Measurements from ENCODE around the gene ST7. TPM values are rescaled to one million over a fixed set of nuclear protein-coding genes. Genes with fewer than 3 reads are reported as not detected.

ST7 gene
- total and polyA plus RNA-seq, 2 donors (not counting 1 experiment from before 2014, with no cell fraction given) = 20.0 to 28.6 TPM

DNA sequence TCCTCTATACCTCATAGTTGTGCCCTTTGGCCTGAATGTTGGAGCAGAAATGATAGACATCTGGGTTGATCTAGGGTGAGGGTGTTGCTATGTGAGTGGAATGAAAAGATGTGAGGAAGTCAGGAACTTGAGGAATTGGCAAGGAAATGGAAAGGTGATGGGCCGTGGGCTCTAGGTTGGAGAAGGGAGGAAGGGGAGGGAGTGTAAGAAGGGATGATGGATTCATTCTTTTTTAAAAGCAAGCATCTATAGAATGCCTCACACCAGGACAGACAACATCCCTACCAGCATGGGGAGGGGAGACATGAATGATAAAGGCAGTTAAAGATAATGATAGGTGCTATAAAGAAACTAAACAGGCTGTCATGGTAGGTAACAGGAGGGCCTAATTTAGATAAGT lies 201.4 kb downstream of the ST7 start:
- no peaks in the 10 kb centered on the region for H4K20me1 ChIP-seq (ENCODE audit: control insufficient read depth, extremely low read depth, insufficient read depth, low read length)
- H2AFZ ChIP-seq (ENCODE audit: low read length) = no peak overlapping the region
- H3K27ac ChIP-seq (ENCODE audit: insufficient read depth, low read length) = no peak overlapping the region
- no peaks in the 10 kb centered on the region for H3K9me3 ChIP-seq (ENCODE audit: control insufficient read depth, insufficient read depth, low read depth, low read length)
- no peak overlapping the region for H3K4me3 ChIP-seq (replicated peaks in 1 of 4; ENCODE audit: control extremely low read depth in 1 of 4, insufficient read depth in 1 of 4, low read depth in 3 of 4, low read length in 4 of 4)
- peaks cover 12% of the 10 kb centered on the region for H3K4me1 ChIP-seq (ENCODE audit: control insufficient read depth, extremely low read depth, insufficient read depth, low read length)
- no peaks in the 10 kb centered on the region for H3K27me3 ChIP-seq (ENCODE audit: control insufficient read depth, insufficient read depth, low read length)
- no peak for DNase-seq (ENCODE audit: low read depth in 2 of 2)
- H3K9ac ChIP-seq (ENCODE audit: insufficient read depth, low read length) = no peak overlapping the region
- H3K4me2 ChIP-seq (ENCODE audit: extremely low read depth, insufficient read depth, low read length) = no peak overlapping the region
- H3K79me2 ChIP-seq (ENCODE audit: control insufficient read depth, insufficient read depth, low read length) = no peaks in the 10 kb centered on the region
- no peaks in the 10 kb centered on the region for H3K36me3 ChIP-seq (ENCODE audit: control insufficient read depth, insufficient read depth, low read length)
- TF ChIP-seq EZH2 (IDR thresholded peaks at IDR 0.05; ENCODE audit: low read length, missing control alignments) = no peak
- TF ChIP-seq, protein P1, sequence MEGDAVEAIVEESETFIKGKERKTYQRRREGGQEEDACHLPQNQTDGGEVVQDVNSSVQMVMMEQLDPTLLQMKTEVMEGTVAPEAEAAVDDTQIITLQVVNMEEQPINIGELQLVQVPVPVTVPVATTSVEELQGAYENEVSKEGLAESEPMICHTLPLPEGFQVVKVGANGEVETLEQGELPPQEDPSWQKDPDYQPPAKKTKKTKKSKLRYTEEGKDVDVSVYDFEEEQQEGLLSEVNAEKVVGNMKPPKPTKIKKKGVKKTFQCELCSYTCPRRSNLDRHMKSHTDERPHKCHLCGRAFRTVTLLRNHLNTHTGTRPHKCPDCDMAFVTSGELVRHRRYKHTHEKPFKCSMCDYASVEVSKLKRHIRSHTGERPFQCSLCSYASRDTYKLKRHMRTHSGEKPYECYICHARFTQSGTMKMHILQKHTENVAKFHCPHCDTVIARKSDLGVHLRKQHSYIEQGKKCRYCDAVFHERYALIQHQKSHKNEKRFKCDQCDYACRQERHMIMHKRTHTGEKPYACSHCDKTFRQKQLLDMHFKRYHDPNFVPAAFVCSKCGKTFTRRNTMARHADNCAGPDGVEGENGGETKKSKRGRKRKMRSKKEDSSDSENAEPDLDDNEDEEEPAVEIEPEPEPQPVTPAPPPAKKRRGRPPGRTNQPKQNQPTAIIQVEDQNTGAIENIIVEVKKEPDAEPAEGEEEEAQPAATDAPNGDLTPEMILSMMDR (conservative IDR thresholded peaks at IDR 0.05 in 1 of 2, IDR thresholded peaks at IDR 0.05 in 1 of 2; ENCODE audit: low read depth in 1 of 2, low read length in 2 of 2) = no peak

DNA sequence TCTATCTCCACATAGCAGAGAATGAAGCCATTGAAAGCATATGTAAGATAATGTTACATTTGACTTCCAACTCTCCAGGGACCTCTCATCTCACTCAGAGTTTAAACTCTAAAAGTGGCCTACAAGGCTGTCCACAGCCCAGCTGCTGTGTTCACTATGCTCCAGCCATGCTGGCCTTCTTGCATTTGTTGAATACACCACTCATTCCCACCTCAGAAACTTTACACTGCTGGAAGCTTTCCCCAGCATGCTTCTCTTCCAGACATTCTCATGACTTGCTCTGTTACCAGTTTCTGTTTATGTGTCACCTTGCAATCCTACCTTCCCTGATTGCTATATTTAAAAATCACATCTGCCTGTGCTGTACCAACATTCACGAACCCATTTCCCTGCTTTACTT lies 202.4 kb downstream of the ST7 start:
- Histone ChIP-seq H3K79me2 (ENCODE audit: control insufficient read depth, insufficient read depth, low read length) (no peaks in the 10 kb centered on the region), H4K20me1 (ENCODE audit: control insufficient read depth, extremely low read depth, insufficient read depth, low read length) (no peaks in the 10 kb centered on the region), H3K4me1 (ENCODE audit: control insufficient read depth, extremely low read depth, insufficient read depth, low read length) (peaks cover 12% of the 10 kb centered on the region), H3K27ac (ENCODE audit: insufficient read depth, low read length) (no peak overlapping the region), H3K27me3 (ENCODE audit: control insufficient read depth, insufficient read depth, low read length) (no peaks in the 10 kb centered on the region), H3K4me3 (replicated peaks in 1 of 4; ENCODE audit: control extremely low read depth in 1 of 4, insufficient read depth in 1 of 4, low read depth in 3 of 4, low read length in 4 of 4) (no peak overlapping the region), H3K9ac (ENCODE audit: insufficient read depth, low read length) (no peak overlapping the region), H3K36me3 (ENCODE audit: control insufficient read depth, insufficient read depth, low read length) (no peaks in the 10 kb centered on the region), H3K4me2 (ENCODE audit: extremely low read depth, insufficient read depth, low read length) (no peak overlapping the region), H2AFZ (ENCODE audit: low read length) (no peak overlapping the region), H3K9me3 (ENCODE audit: control insufficient read depth, insufficient read depth, low read depth, low read length) (no peaks in the 10 kb centered on the region)
- TF ChIP-seq EZH2 (IDR thresholded peaks at IDR 0.05; ENCODE audit: low read length, missing control alignments) = no peak
- TF ChIP-seq, protein P1 (conservative IDR thresholded peaks at IDR 0.05 in 1 of 2, IDR thresholded peaks at IDR 0.05 in 1 of 2; ENCODE audit: low read depth in 1 of 2, low read length in 2 of 2) = no peak
- DNase-seq (ENCODE audit: low read depth in 2 of 2) = no peak

DNA sequence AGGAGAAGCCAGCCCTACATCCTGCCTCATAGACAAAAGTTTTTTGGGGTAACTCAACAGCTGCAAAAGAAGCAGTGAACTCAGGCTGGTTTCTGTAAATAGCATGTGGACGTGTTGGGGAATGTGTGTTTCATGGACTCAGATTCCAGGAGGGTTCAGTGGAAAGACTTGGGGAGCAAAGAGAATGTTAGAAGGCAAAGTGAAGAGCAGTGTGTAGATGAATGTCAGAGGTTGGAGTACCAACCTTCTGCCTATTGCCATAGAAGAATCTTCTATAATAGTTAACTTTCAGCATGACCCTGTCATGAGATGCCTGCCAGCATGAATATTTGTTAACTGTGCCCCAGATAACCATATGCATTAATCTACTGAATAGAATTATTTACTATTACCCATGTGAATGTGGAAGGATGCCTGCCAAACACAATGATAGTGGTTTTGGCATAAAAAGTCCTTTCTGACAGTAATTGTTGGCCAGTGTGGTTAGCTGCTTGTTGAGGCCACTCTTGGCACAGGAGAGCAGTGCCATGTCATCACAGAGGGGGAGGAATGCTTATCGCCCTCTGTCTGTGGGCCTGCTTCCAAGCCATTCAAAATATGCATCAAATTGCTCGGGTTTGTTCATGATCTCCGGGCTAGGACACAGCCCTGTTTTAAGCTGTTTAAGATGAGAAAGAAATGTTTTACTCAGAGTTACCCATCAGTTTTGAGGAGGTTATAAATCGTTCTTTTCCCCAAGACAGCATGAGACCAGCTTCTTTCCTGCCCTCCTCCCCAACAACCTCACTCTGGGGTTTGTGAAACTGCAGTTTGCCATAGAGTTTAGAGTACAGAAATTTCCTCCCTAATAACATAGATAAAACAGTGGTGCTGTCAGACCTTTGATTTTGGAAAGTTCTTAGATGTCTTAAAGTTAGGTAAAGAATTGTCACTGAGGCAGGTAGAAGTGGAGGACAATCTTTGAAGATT lies 204.2 kb downstream of the ST7 start:
- no peak overlapping the region for H3K9ac ChIP-seq (ENCODE audit: insufficient read depth, low read length)
- no peaks in the 10 kb centered on the region for H3K79me2 ChIP-seq (ENCODE audit: control insufficient read depth, insufficient read depth, low read length)
- peak overlapping the region; percentile 36 for H3K27ac ChIP-seq (ENCODE audit: insufficient read depth, low read length)
- no peak overlapping the region for H3K4me3 ChIP-seq (replicated peaks in 1 of 4; ENCODE audit: control extremely low read depth in 1 of 4, insufficient read depth in 1 of 4, low read depth in 3 of 4, low read length in 4 of 4)
- H4K20me1 ChIP-seq (ENCODE audit: control insufficient read depth, extremely low read depth, insufficient read depth, low read length) = no peaks in the 10 kb centered on the region
- no peaks in the 10 kb centered on the region for H3K36me3 ChIP-seq (ENCODE audit: control insufficient read depth, insufficient read depth, low read length)
- peak; percentile 86 to 97 for DNase-seq (ENCODE audit: low read depth in 2 of 2)
- no peaks in the 10 kb centered on the region for H3K27me3 ChIP-seq (ENCODE audit: control insufficient read depth, insufficient read depth, low read length)
- H3K4me1 ChIP-seq (ENCODE audit: control insufficient read depth, extremely low read depth, insufficient read depth, low read length) = peaks cover 12% of the 10 kb centered on the region
- TF ChIP-seq, protein P1 (conservative IDR thresholded peaks at IDR 0.05 in 1 of 2, IDR thresholded peaks at IDR 0.05 in 1 of 2; ENCODE audit: low read depth in 1 of 2, low read length in 2 of 2) = peak; percentile 33 to 58
- no peak for TF ChIP-seq EZH2 (IDR thresholded peaks at IDR 0.05; ENCODE audit: low read length, missing control alignments)
- peak overlapping the region; percentile 36 for H3K4me2 ChIP-seq (ENCODE audit: extremely low read depth, insufficient read depth, low read length)
- peak overlapping the region; percentile 23 for H2AFZ ChIP-seq (ENCODE audit: low read length)
- no peaks in the 10 kb centered on the region for H3K9me3 ChIP-seq (ENCODE audit: control insufficient read depth, insufficient read depth, low read depth, low read length)

Measured in fibroblast of lung (primary cell).